ENCODE results near the gene GTF2I. TPM values are rescaled to one million over a fixed set of nuclear protein-coding genes. Genes with fewer than 3 reads are reported as not detected.
"Not testable (repeated sequence)": the region's sequence is repeated elsewhere in the genome, so short reads cannot be mapped to it uniquely, and the experiment has no call there.

The GTF2I gene
- total RNA-seq, 1 experiment from 2014 or later: 357 TPM

GRCh38 chr7:74730186-74730585, 72.7 kb downstream of the GTF2I start:
- not testable (repeated sequence) for H3K9me3 ChIP-seq (ENCODE audit: control insufficient read depth, low read depth, low read length); H2BK5ac ChIP-seq (ENCODE audit: insufficient read length, low read length); H3K27me3 ChIP-seq (ENCODE audit: insufficient read depth, low read length); H3K9me3 Mint-ChIP-seq; H4K5ac ChIP-seq (ENCODE audit: insufficient read length, low read depth, low read length); H3K27ac Mint-ChIP-seq; DNase-seq; H3T11ph ChIP-seq (ENCODE audit: low read length); H2BK15ac ChIP-seq (ENCODE audit: low read depth, low read length); H3K79me1 ChIP-seq (ENCODE audit: insufficient read depth, low read depth, low read length, poor library complexity, severe bottlenecking); H3K56ac ChIP-seq (ENCODE audit: insufficient read length, low read depth, low read length); H2BK120ac ChIP-seq (ENCODE audit: low read depth, low read length, poor library complexity, severe bottlenecking); H3K18ac ChIP-seq (ENCODE audit: insufficient read length, low read depth, low read length); H2BK20ac ChIP-seq (ENCODE audit: low read depth, low read length, poor library complexity, severe bottlenecking); H3K23me2 ChIP-seq (ENCODE audit: insufficient read length, low read depth, low read length, poor library complexity, severe bottlenecking); H2BK12ac ChIP-seq (ENCODE audit: insufficient read length, low read depth, low read length); H3K14ac ChIP-seq (ENCODE audit: insufficient read depth, low read length); H3K23ac ChIP-seq (ENCODE audit: insufficient read length, low read depth, low read length); H3K9ac ChIP-seq (ENCODE audit: extremely low read depth, insufficient read length, low read length); H3K27me3 Mint-ChIP-seq (ENCODE audit: low read depth); H3K4me1 Mint-ChIP-seq; H2AK5ac ChIP-seq (ENCODE audit: insufficient read length, low read length); H3K79me2 ChIP-seq (ENCODE audit: insufficient read depth, low read length); H4K91ac ChIP-seq (ENCODE audit: insufficient read length, low read depth, low read length); H2AFZ ChIP-seq (ENCODE audit: low read length); H3K4me1 ChIP-seq (ENCODE audit: insufficient read depth, low read length); H3K27ac ChIP-seq (ENCODE audit: insufficient read length, low read depth, low read length); H3K4ac ChIP-seq (ENCODE audit: low read depth, low read length); H3K4me3 Mint-ChIP-seq; H3K4me2 ChIP-seq (ENCODE audit: insufficient read depth, insufficient read length, low read length); H4K8ac ChIP-seq (replicated peaks; ENCODE audit: insufficient read length, low read depth, low read length); H4K20me1 ChIP-seq (ENCODE audit: control insufficient read depth, insufficient read depth, insufficient read length)
- H3K36me3 Mint-ChIP-seq (ENCODE audit: insufficient read depth in 1 of 3, low read depth in 3 of 3): peaks cover 6 to 24% (median 19%) of the 10 kb centered on the region in 3 experiments; a peak in 6 of 7 replicates
- WGBS (ENCODE audit: extremely low coverage, insufficient read length, low lambda C conversion rate): no CpG with 5 or more reads among the region's 5 CpGs

GRCh38 chr7:74739974-74740703, 82.6 kb downstream of the GTF2I start:
- not testable (repeated sequence) for H2BK5ac ChIP-seq (ENCODE audit: insufficient read length, low read length); H3K4ac ChIP-seq (ENCODE audit: low read depth, low read length); H3K9me3 ChIP-seq (ENCODE audit: control insufficient read depth, low read depth, low read length); H2BK12ac ChIP-seq (ENCODE audit: insufficient read length, low read depth, low read length); H2AFZ ChIP-seq (ENCODE audit: low read length); H3K27me3 ChIP-seq (ENCODE audit: insufficient read depth, low read length); H3K27ac Mint-ChIP-seq; H3K27ac ChIP-seq (ENCODE audit: insufficient read length, low read depth, low read length); H3T11ph ChIP-seq (ENCODE audit: low read length); H3K9ac ChIP-seq (ENCODE audit: extremely low read depth, insufficient read length, low read length); H3K4me1 ChIP-seq (ENCODE audit: insufficient read depth, low read length); H3K79me1 ChIP-seq (ENCODE audit: insufficient read depth, low read depth, low read length, poor library complexity, severe bottlenecking); H3K4me3 Mint-ChIP-seq; H2BK15ac ChIP-seq (ENCODE audit: low read depth, low read length); H3K14ac ChIP-seq (ENCODE audit: insufficient read depth, low read length); H3K23me2 ChIP-seq (ENCODE audit: insufficient read length, low read depth, low read length, poor library complexity, severe bottlenecking); H3K18ac ChIP-seq (ENCODE audit: insufficient read length, low read depth, low read length); H3K27me3 Mint-ChIP-seq (ENCODE audit: low read depth); H3K9me3 Mint-ChIP-seq; H3K79me2 ChIP-seq (ENCODE audit: insufficient read depth, low read length); H2AK5ac ChIP-seq (ENCODE audit: insufficient read length, low read length); H4K91ac ChIP-seq (ENCODE audit: insufficient read length, low read depth, low read length); H3K56ac ChIP-seq (ENCODE audit: insufficient read length, low read depth, low read length); H2BK20ac ChIP-seq (ENCODE audit: low read depth, low read length, poor library complexity, severe bottlenecking); H3K4me2 ChIP-seq (ENCODE audit: insufficient read depth, insufficient read length, low read length); H4K8ac ChIP-seq (replicated peaks; ENCODE audit: insufficient read length, low read depth, low read length); H3K4me1 Mint-ChIP-seq; H2BK120ac ChIP-seq (ENCODE audit: low read depth, low read length, poor library complexity, severe bottlenecking); H4K20me1 ChIP-seq (ENCODE audit: control insufficient read depth, insufficient read depth, insufficient read length); H3K23ac ChIP-seq (ENCODE audit: insufficient read length, low read depth, low read length); DNase-seq; H3K36me3 Mint-ChIP-seq (ENCODE audit: insufficient read depth in 1 of 3, low read depth in 3 of 3); H4K5ac ChIP-seq (ENCODE audit: insufficient read length, low read depth, low read length)
- no CpG with 5 or more reads among the region's 14 CpGs for WGBS (ENCODE audit: extremely low coverage, insufficient read length, low lambda C conversion rate)

Measured in H9 (cell line).